ENCODE measurements around the gene PARK7. TPM values are rescaled to one million over a fixed set of nuclear protein-coding genes. Genes with fewer than 3 reads are reported as not detected.

The PARK7 gene
- total RNA-seq, 1 donor from 2014 or later = 187 TPM

- Mint-ChIP-seq H3K4me3 (no peak overlapping the region), H3K27ac (no peak overlapping the region), H3K36me3 (peaks cover 41% of the 10 kb centered on the region), H3K4me1 (no peaks in the 10 kb centered on the region), H3K9me3 (no peaks in the 10 kb centered on the region), H3K27me3 (ENCODE audit: low read depth) (no peaks in the 10 kb centered on the region)
- no peak for TF ChIP-seq CTCF (IDR thresholded peaks at IDR 0.05; ENCODE audit: unreplicated experiment)
- no peak for DNase-seq (ENCODE audit: low spot score in 2 of 2, unreplicated experiment in 2 of 2)
These were observed 8.7 kb downstream of the PARK7 start for GRCh38 chr1:7970246-7970645.

- H3K4me3 Mint-ChIP-seq = no peak overlapping the region
- no peak for DNase-seq (ENCODE audit: low spot score in 2 of 2, unreplicated experiment in 2 of 2)
- H3K27me3 Mint-ChIP-seq (ENCODE audit: low read depth) = no peaks in the 10 kb centered on the region
- peaks cover 40% of the 10 kb centered on the region for H3K36me3 Mint-ChIP-seq
- no peak overlapping the region for H3K27ac Mint-ChIP-seq
- no peaks in the 10 kb centered on the region for H3K4me1 Mint-ChIP-seq
- no peak for TF ChIP-seq CTCF (IDR thresholded peaks at IDR 0.05; ENCODE audit: unreplicated experiment)
- H3K9me3 Mint-ChIP-seq = no peaks in the 10 kb centered on the region
These were observed 9.5 kb downstream of the PARK7 start for GRCh38 chr1:7971024-7971423.

DNA sequence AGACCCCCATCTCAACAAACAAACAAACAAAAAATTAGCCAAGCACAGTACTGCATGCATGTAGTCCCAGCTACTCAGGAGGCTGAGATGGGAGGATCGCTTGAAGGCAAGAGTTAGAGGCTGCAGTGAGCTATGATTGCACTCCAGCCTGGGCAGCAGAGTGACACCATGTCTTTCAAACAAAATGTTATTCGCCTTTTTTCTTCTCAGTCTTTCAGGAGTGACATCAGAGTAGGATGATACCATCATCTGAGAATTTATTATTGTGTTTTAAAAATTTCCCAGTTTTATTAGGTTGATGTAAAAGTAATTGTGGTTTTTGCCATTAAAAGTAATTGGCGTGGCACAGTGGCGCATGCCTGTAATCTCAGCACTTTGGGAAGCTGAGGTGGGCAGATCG, 10.8 kb downstream of the PARK7 start:
- no peaks in the 10 kb centered on the region for H3K27me3 Mint-ChIP-seq (ENCODE audit: low read depth)
- peaks cover 36% of the 10 kb centered on the region for H3K36me3 Mint-ChIP-seq
- DNase-seq (ENCODE audit: low spot score in 2 of 2, unreplicated experiment in 2 of 2) = no peak
- no peaks in the 10 kb centered on the region for H3K9me3 Mint-ChIP-seq
- no peak overlapping the region for H3K4me3 Mint-ChIP-seq
- no peak overlapping the region for H3K27ac Mint-ChIP-seq
- no peak for TF ChIP-seq CTCF (IDR thresholded peaks at IDR 0.05; ENCODE audit: unreplicated experiment)
- no peaks in the 10 kb centered on the region for H3K4me1 Mint-ChIP-seq

- no peak for TF ChIP-seq CTCF (IDR thresholded peaks at IDR 0.05; ENCODE audit: unreplicated experiment)
- Mint-ChIP-seq H3K27me3 (ENCODE audit: low read depth) (no peaks in the 10 kb centered on the region), H3K4me1 (no peaks in the 10 kb centered on the region), H3K9me3 (no peaks in the 10 kb centered on the region), H3K4me3 (no peak overlapping the region), H3K27ac (no peak overlapping the region), H3K36me3 (peaks cover 39% of the 10 kb centered on the region)
- DNase-seq (ENCODE audit: low spot score in 2 of 2, unreplicated experiment in 2 of 2) = no peak
These were observed 11.6 kb downstream of the PARK7 start for GRCh38 chr1:7973086-7973485.

GRCh38 chr1:7975212-7975865, 13.8 kb downstream of the PARK7 start:
- Mint-ChIP-seq H3K4me3 (no peak overlapping the region), H3K36me3 (peaks cover 37% of the 10 kb centered on the region), H3K27me3 (ENCODE audit: low read depth) (no peaks in the 10 kb centered on the region), H3K9me3 (no peaks in the 10 kb centered on the region), H3K4me1 (no peaks in the 10 kb centered on the region), H3K27ac (peak overlapping the region; percentile 23)
- peak; percentile 27 to 73 for DNase-seq (ENCODE audit: low spot score in 2 of 2, unreplicated experiment in 2 of 2)
- TF ChIP-seq CTCF (IDR thresholded peaks at IDR 0.05; ENCODE audit: unreplicated experiment) = peak; percentile 64

DNA sequence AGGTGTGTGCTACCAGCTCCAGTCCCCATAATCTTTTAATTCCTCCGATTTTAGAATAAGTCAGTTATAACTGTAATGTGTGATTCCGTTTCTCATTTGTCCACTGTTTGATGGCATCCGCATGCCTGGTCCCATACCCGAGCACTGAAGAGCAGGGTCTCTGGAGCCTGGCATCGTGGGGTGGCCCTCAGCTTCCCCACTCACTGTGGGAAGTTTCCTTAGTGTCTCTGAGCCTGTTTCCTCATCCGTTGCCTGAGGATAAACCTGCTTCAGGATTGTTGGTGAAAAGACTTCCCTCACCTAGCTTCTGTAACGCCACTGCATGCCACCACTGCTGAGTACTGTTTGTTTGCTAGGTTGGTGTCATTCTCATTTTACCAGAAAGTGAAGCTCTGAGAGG, 19.5 kb downstream of the PARK7 start:
- no peak for TF ChIP-seq CTCF (IDR thresholded peaks at IDR 0.05; ENCODE audit: unreplicated experiment)
- no peak overlapping the region for H3K27ac Mint-ChIP-seq
- H3K36me3 Mint-ChIP-seq = peaks cover 35% of the 10 kb centered on the region
- no peak for DNase-seq (ENCODE audit: low spot score in 2 of 2, unreplicated experiment in 2 of 2)
- H3K4me3 Mint-ChIP-seq = no peak overlapping the region
- H3K27me3 Mint-ChIP-seq (ENCODE audit: low read depth) = no peaks in the 10 kb centered on the region
- H3K4me1 Mint-ChIP-seq = peaks cover 5% of the 10 kb centered on the region
- H3K9me3 Mint-ChIP-seq = no peaks in the 10 kb centered on the region

Data from mesothelial cell of epicardium (in vitro differentiated cells).